ENCODE measurements around the gene ELL. TPM values are rescaled to one million over a fixed set of nuclear protein-coding genes. Genes with fewer than 3 reads are reported as not detected.

ELL gene
- polyA plus RNA-seq, 3 donors = 12.2 to 35.3 (median 12.6) TPM

DNA sequence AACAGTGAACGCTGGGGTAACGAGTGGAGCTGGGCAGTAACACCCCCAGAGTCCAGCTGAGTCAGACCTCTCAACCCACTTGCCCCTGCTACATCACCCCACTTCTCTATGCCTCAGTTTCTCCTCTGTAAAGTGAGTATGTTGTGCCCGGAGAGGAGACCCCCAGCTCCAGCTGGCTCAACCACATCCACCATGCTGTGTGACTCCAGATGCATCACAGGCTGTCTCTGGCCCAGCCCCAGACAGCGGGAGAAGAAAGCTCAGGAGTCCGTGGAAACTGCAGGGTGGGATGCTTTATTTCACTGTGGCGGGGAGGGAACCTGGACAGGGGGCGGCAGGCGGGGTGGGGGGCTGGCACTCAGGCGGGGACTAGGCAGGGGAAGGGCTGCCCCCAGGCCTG lies 9.6 kb upstream of the ELL start:
- Histone ChIP-seq H3K9me3 (replicated peaks in 1 of 2; ENCODE audit: control insufficient read depth in 1 of 2, insufficient read depth in 1 of 2, low read length in 2 of 2) (no peaks in the 10 kb centered on the region), H3K79me2 (ENCODE audit: insufficient read depth, low read length) (no peaks in the 10 kb centered on the region), H3K4me3 (replicated peaks in 1 of 3; ENCODE audit: low read depth in 2 of 3, low read length in 3 of 3) (no peak overlapping the region), H3K9ac (ENCODE audit: insufficient read depth, low read length, poor library complexity, severe bottlenecking) (no peak overlapping the region), H3K4me1 (ENCODE audit: control insufficient read depth in 1 of 2, insufficient read depth in 2 of 2, low read length in 2 of 2) (no peaks in the 10 kb centered on the region), H3K27ac (ENCODE audit: low read depth in 1 of 2, low read length in 2 of 2) (no peak overlapping the region), H3K27me3 (ENCODE audit: control insufficient read depth in 2 of 2, insufficient read depth in 2 of 2, low read length in 2 of 2) (no peaks in the 10 kb centered on the region), H3K36me3 (replicated peaks in 1 of 2; ENCODE audit: control insufficient read depth in 1 of 2, insufficient read depth in 2 of 2, low read length in 2 of 2) (peaks cover 30 to 43% of the 10 kb centered on the region in 2 donors), H4K20me1 (ENCODE audit: insufficient read depth, low read length) (no peaks in the 10 kb centered on the region), H2AFZ (ENCODE audit: insufficient read depth, low read depth, low read length, poor library complexity, severe bottlenecking) (no peak overlapping the region), H3K4me2 (replicated peaks; ENCODE audit: extremely low read depth, low read length, poor library complexity, severe bottlenecking) (no peak overlapping the region)
- H3K4me1 Mint-ChIP-seq = peaks cover under 1% of the 10 kb centered on the region
- intact Hi-C loops (cut with micrococcal nuclease) = no loop called here
- DNase-seq = no peak
- peaks cover 33 to 52% of the 10 kb centered on the region in 2 donors for H3K36me3 Mint-ChIP-seq
- H3K4me3 Mint-ChIP-seq = no peak overlapping the region
- H3K27ac Mint-ChIP-seq = no peak overlapping the region
- H3K9me3 Mint-ChIP-seq = peaks cover 0 to 4% (median 0%) of the 10 kb centered on the region in 7 donors
- 100% methylated on average over 2 of the region's 9 CpGs for WGBS (ENCODE audit: insufficient coverage)
- TF ChIP-seq, protein P1, sequence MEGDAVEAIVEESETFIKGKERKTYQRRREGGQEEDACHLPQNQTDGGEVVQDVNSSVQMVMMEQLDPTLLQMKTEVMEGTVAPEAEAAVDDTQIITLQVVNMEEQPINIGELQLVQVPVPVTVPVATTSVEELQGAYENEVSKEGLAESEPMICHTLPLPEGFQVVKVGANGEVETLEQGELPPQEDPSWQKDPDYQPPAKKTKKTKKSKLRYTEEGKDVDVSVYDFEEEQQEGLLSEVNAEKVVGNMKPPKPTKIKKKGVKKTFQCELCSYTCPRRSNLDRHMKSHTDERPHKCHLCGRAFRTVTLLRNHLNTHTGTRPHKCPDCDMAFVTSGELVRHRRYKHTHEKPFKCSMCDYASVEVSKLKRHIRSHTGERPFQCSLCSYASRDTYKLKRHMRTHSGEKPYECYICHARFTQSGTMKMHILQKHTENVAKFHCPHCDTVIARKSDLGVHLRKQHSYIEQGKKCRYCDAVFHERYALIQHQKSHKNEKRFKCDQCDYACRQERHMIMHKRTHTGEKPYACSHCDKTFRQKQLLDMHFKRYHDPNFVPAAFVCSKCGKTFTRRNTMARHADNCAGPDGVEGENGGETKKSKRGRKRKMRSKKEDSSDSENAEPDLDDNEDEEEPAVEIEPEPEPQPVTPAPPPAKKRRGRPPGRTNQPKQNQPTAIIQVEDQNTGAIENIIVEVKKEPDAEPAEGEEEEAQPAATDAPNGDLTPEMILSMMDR (IDR thresholded peaks at IDR 0.05) = no peak
- peaks cover 0 to 1% (median 0%) of the 10 kb centered on the region in 3 donors for H3K27me3 Mint-ChIP-seq (ENCODE audit: low read depth in 3 of 3)

DNA sequence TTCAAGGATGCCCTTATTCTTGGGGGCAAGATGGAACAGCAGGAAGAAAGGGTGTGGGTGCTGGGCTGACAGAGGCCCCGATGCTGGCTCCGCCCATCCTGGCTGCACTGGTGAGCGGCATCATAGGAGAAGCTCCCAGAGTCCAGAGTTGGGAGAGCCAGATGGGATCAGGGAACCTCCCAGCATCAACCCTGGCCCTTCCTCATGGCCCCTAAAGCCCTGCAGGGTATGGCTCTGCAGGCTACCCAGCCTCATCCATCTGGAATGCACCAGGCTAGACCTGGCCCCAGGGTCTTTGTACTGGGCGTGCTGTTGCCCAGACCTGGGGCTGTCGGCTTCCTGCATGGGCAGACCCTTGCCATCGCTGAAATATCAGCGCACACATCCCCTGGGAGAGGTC lies 7.9 kb upstream of the ELL start:
- TF ChIP-seq, protein P1 (IDR thresholded peaks at IDR 0.05) = no peak
- Histone ChIP-seq H3K79me2 (ENCODE audit: insufficient read depth, low read length) (no peaks in the 10 kb centered on the region), H3K36me3 (replicated peaks in 1 of 2; ENCODE audit: control insufficient read depth in 1 of 2, insufficient read depth in 2 of 2, low read length in 2 of 2) (peaks cover 21 to 27% of the 10 kb centered on the region in 2 donors), H4K20me1 (ENCODE audit: insufficient read depth, low read length) (no peaks in the 10 kb centered on the region), H3K27me3 (ENCODE audit: control insufficient read depth in 2 of 2, insufficient read depth in 2 of 2, low read length in 2 of 2) (no peaks in the 10 kb centered on the region), H3K27ac (ENCODE audit: low read depth in 1 of 2, low read length in 2 of 2) (no peak overlapping the region), H3K4me1 (ENCODE audit: control insufficient read depth in 1 of 2, insufficient read depth in 2 of 2, low read length in 2 of 2) (peaks cover 0 to 3% of the 10 kb centered on the region in 2 donors), H3K4me2 (replicated peaks; ENCODE audit: extremely low read depth, low read length, poor library complexity, severe bottlenecking) (no peak overlapping the region), H3K9ac (ENCODE audit: insufficient read depth, low read length, poor library complexity, severe bottlenecking) (no peak overlapping the region), H2AFZ (ENCODE audit: insufficient read depth, low read depth, low read length, poor library complexity, severe bottlenecking) (no peak overlapping the region), H3K4me3 (replicated peaks in 1 of 3; ENCODE audit: low read depth in 2 of 3, low read length in 3 of 3) (no peak overlapping the region), H3K9me3 (replicated peaks in 1 of 2; ENCODE audit: control insufficient read depth in 1 of 2, insufficient read depth in 1 of 2, low read length in 2 of 2) (no peaks in the 10 kb centered on the region)
- H3K4me3 Mint-ChIP-seq = no peak overlapping the region
- WGBS (ENCODE audit: insufficient coverage) = 84% methylated on average over 7 of the region's 7 CpGs
- peaks cover 0 to 4% (median 0%) of the 10 kb centered on the region in 7 donors for H3K9me3 Mint-ChIP-seq
- peak overlapping the region in 2 of 7 donors; percentile 8 to 74 for H3K27ac Mint-ChIP-seq
- peaks cover 0 to 2% (median 0%) of the 10 kb centered on the region in 3 donors for H3K27me3 Mint-ChIP-seq (ENCODE audit: low read depth in 3 of 3)
- intact Hi-C loops (cut with micrococcal nuclease) = loop anchor here in 1 of 2 donors (5.0 kb wide), 1 partner anchor 38 kb away; no protein-coding TSS in a partner anchor
- H3K4me1 Mint-ChIP-seq = peaks cover 8% of the 10 kb centered on the region
- no peak for DNase-seq
- H3K36me3 Mint-ChIP-seq = peaks cover 23 to 37% of the 10 kb centered on the region in 2 donors

Measured in CD14-positive monocyte (primary cell).